Measurements from ENCODE around the gene P2RY12. TPM values are rescaled to one million over a fixed set of nuclear protein-coding genes. Genes with fewer than 3 reads are reported as not detected.

Gene P2RY12
- total and polyA plus RNA-seq, 2 of the 4 experiments (the other 2 are of a cell fraction), result not detected

GRCh38 chr3:151330379-151330778 lies 54.2 kb downstream of the P2RY12 start:
- dilution Hi-C loops (cut with HindIII; ENCODE audit: low sequenced_read_pairs, unreplicated experiment), result no loop called here

More at GRCh38 chr3:151330379-151330778, 54.2 kb downstream of the P2RY12 start:
- H2AK5ac ChIP-seq (ENCODE audit: low read depth, low read length), result no peak overlapping the region
- intact Hi-C loops (cut with micrococcal nuclease), result no loop called here
- H3K9me1 ChIP-seq (ENCODE audit: insufficient read depth, low read length), result no peaks in the 10 kb centered on the region
- no peak overlapping the region for H2BK15ac ChIP-seq (ENCODE audit: low read depth, low read length)
- H3K4me1 ChIP-seq (ENCODE audit: control insufficient read depth, insufficient read depth, low read length), result peaks cover 2% of the 10 kb centered on the region; the same call in 1 of the 2 replicates
- H2BK5ac ChIP-seq (ENCODE audit: low read depth, low read length, poor library complexity, severe bottlenecking), result no peak overlapping the region
- ChIA-PET POLR2A (ENCODE audit: unreplicated experiment) (no interaction called here), CTCF (interaction anchor here (0.5 kb wide), 1 partner anchor 565 kb away, joined by 5 read pairs; no protein-coding TSS in a partner anchor)
- H4K5ac ChIP-seq (ENCODE audit: low read depth, low read length), result no peak overlapping the region
- H2BK120ac ChIP-seq (ENCODE audit: low read depth, low read length), result no peak overlapping the region
- no peak overlapping the region for H3K56ac ChIP-seq (ENCODE audit: extremely low read depth, insufficient read depth, low read length)
- no peaks in the 10 kb centered on the region for H3K79me1 ChIP-seq (ENCODE audit: low read depth in 1 of 2, low read length in 2 of 2)
- H3K23ac ChIP-seq (ENCODE audit: low read depth, low read length), result no peak overlapping the region
- no peak overlapping the region for H3K4me2 ChIP-seq (ENCODE audit: low read depth, low read length)
- H3K9me3 ChIP-seq (ENCODE audit: control insufficient read depth, insufficient read depth, low read length), result no peaks in the 10 kb centered on the region
- no TSS peak for BruUV-seq (replicated peaks)
- H3K27me3 ChIP-seq (ENCODE audit: control insufficient read depth, insufficient read depth, low read length), result no peaks in the 10 kb centered on the region
- no peaks in the 10 kb centered on the region for H3K36me3 ChIP-seq (ENCODE audit: control insufficient read depth, insufficient read depth, low read length)
- no peak overlapping the region for H2BK20ac ChIP-seq (ENCODE audit: low read depth, low read length)
- H3K27ac ChIP-seq (ENCODE audit: insufficient read depth, low read length), result no peak overlapping the region
- no peak overlapping the region for H2AFZ ChIP-seq (replicated peaks; ENCODE audit: low read length, poor library complexity)
- H2AK9ac ChIP-seq (replicated peaks; ENCODE audit: low read depth, low read length, poor library complexity), result no peak overlapping the region
- WGBS, 2 experiments (ENCODE audit: extremely low coverage in 2 of 2, insufficient read length in 1 of 2), result 100% methylated on average over 2 of the region's 4 CpGs; no CpG with 5 or more reads in 1 of the 2 experiments
- in situ Hi-C loops (cut with MboI; ENCODE audit: low sequenced_read_pairs), result no loop called here
- no peak overlapping the region for H3K14ac ChIP-seq (replicated peaks; ENCODE audit: low read depth, low read length)
- DNase-seq (no peak), ATAC-seq (ENCODE audit: low read depth) (no peak)
- no peak overlapping the region for H3K9ac ChIP-seq (ENCODE audit: low read depth, low read length)
- H4K8ac ChIP-seq (ENCODE audit: low read depth in 2 of 2, low read length in 2 of 2), result no peak overlapping the region
- TF ChIP-seq ELK1 (IDR thresholded peaks at IDR 0.05; ENCODE audit: borderline replicate concordance, low read depth, low read length) (no peak), CTCF (conservative IDR thresholded peaks at IDR 0.05; ENCODE audit: low read depth, low read length) (no peak), RFX5 (IDR thresholded peaks at IDR 0.05; ENCODE audit: low read depth, low read length) (no peak), RAD21 (IDR thresholded peaks at IDR 0.05; ENCODE audit: low read length) (no peak), USF2 (IDR thresholded peaks at IDR 0.05; ENCODE audit: low read depth, low read length) (no peak), POLR2A (IDR thresholded peaks at IDR 0.05; ENCODE audit: low read depth, low read length) (no peak), FOS (IDR thresholded peaks at IDR 0.05; ENCODE audit: low read depth, low read length) (no peak), BHLHE40 (IDR thresholded peaks at IDR 0.05; ENCODE audit: low read depth, low read length) (no peak), CEBPB (IDR thresholded peaks at IDR 0.05; ENCODE audit: low read depth, low read length) (no peak), NFE2L2 (IDR thresholded peaks at IDR 0.05; ENCODE audit: low read depth, low read length) (no peak), CHD1 (IDR thresholded peaks at IDR 0.05; ENCODE audit: low read depth, low read length) (no peak), RCOR1 (IDR thresholded peaks at IDR 0.05; ENCODE audit: insufficient replicate concordance, low read length) (no peak), MAFK (IDR thresholded peaks at IDR 0.05; ENCODE audit: low read depth, low read length) (no peak), MAZ (IDR thresholded peaks at IDR 0.05; ENCODE audit: borderline replicate concordance, low read depth, low read length) (no peak), MXI1 (IDR thresholded peaks at IDR 0.05; ENCODE audit: borderline replicate concordance, low read depth, low read length) (no peak), SMC3 (IDR thresholded peaks at IDR 0.05; ENCODE audit: low read depth, low read length) (no peak)
- no peak overlapping the region for H3K4me3 ChIP-seq (ENCODE audit: insufficient read depth, low read depth, low read length)
- no peak overlapping the region for H4K91ac ChIP-seq (ENCODE audit: insufficient read depth, low read depth, low read length)
- no peaks in the 10 kb centered on the region for H4K20me1 ChIP-seq (ENCODE audit: insufficient read depth, low read length)
- H3K18ac ChIP-seq (ENCODE audit: low read depth, low read length), result no peak overlapping the region
- no peak overlapping the region for H3K4ac ChIP-seq (ENCODE audit: low read depth, low read length)
